ENCODE data around the gene RET.

The RET gene

DNA sequence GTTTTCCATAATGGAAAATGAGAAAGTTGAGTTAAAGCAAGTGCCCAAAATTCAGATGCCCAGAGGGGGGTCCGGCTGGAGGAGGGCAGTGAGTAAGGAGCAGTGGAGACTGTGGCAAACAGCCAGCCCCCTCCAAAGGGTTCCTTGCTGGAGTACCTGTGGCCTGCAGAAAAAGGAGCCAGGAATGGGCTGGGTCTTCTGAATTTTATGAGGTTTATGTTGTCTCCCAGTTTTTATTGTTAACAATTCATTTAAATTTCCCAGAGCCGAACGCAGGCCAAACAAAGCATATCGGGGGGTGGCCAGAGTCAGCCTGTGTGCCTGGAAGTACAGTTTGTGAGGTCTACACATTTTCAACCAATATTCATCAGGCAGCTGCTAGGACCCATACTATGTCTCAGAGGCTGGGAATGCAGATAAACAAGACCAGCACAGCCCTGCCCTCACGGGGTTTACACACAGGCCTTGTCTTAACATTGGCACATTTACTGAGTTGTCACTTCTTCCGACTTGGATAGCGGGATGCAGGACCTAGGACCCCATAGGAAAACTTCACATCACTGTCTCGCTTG is 48.5 kb downstream of the RET start:
- no peak for DNase-seq (ENCODE audit: low read depth)
- no peak overlapping the region for H3K4me3 ChIP-seq (ENCODE audit: low read length)
- TF ChIP-seq, protein P1, sequence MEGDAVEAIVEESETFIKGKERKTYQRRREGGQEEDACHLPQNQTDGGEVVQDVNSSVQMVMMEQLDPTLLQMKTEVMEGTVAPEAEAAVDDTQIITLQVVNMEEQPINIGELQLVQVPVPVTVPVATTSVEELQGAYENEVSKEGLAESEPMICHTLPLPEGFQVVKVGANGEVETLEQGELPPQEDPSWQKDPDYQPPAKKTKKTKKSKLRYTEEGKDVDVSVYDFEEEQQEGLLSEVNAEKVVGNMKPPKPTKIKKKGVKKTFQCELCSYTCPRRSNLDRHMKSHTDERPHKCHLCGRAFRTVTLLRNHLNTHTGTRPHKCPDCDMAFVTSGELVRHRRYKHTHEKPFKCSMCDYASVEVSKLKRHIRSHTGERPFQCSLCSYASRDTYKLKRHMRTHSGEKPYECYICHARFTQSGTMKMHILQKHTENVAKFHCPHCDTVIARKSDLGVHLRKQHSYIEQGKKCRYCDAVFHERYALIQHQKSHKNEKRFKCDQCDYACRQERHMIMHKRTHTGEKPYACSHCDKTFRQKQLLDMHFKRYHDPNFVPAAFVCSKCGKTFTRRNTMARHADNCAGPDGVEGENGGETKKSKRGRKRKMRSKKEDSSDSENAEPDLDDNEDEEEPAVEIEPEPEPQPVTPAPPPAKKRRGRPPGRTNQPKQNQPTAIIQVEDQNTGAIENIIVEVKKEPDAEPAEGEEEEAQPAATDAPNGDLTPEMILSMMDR (conservative IDR thresholded peaks at IDR 0.05; ENCODE audit: low read depth, low read length), result no peak

DNA sequence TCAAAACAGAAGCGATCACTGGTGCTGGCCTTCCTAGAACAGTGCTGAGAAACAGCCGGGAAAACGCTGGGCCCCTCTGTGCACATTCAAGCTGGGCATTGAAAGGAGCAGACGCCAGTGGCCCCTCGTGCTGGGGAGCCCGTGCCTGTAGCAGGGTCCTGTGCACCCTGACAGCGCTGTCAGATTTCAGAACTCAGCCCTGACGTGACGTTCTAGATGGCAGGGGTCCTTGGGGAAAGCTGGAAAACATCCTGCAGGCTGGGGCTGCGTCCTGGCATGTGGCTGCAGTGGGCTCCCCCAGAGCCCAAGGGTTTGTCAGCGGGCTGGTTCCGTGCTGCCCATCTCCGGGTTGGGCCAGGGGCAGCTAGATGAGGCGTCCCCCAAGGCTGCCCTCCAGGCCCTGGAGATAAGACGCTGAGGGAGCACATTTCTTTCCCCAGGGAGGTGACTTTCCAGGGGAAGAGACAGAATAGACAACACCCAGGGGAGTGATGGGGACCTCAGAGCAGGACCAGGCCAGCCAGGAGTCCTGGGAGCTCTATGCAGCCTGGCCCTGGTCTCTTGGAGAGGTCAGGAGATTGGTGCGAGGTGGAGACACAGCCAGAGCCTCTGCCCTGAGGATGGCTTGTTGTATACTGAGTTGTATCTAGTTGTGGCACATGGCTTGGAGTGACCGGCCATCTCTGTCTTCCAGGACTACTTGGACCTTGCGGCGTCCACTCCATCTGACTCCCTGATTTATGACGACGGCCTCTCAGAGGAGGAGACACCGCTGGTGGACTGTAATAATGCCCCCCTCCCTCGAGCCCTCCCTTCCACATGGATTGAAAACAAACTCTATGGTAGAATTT is 49.2 kb downstream of the RET start:
- DNase-seq (ENCODE audit: low read depth), result no peak
- no peak overlapping the region for H3K4me3 ChIP-seq (ENCODE audit: low read length)
- TF ChIP-seq, protein P1 (conservative IDR thresholded peaks at IDR 0.05; ENCODE audit: low read depth, low read length), result no peak

DNA sequence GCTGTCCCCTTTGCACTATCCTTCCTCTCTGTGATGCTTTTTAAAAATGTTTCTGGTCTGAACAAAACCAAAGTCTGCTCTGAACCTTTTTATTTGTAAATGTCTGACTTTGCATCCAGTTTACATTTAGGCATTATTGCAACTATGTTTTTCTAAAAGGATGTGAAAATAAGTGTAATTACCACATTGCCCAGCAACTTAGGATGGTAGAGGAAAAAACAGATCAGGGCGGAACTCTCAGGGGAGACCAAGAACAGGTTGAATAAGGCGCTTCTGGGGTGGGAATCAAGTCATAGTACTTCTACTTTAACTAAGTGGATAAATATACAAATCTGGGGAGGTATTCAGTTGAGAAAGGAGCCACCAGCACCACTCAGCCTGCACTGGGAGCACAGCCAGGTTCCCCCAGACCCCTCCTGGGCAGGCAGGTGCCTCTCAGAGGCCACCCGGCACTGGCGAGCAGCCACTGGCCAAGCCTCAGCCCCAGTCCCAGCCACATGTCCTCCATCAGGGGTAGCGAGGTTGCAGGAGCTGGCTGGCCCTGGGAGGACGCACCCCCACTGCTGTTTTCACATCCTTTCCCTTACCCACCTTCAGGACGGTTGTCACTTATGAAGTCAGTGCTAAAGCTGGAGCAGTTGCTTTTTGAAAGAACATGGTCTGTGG is 50.0 kb downstream of the RET start:
- H3K4me3 ChIP-seq (ENCODE audit: low read length), result no peak overlapping the region
- TF ChIP-seq, protein P1 (conservative IDR thresholded peaks at IDR 0.05; ENCODE audit: low read depth, low read length), result no peak
- DNase-seq (ENCODE audit: low read depth), result no peak

DNA sequence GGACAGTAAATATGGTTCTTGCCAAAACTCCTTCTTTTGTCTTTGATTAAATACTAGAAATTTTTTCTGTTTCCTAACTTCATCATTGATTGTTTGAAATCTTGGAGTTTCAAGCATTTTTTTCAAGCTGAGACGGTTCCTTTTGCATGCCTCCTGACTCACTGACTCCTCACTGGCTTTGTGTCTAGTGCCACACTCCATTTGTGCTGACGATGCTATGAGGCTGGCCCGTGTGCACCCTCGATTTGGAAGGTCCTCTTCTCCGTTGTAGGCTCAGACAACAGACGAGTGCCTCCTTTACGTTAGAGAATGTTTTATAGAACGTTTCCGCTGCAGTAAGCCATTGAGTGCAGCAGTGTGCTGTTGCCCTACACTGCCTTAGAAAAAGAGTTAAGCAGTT is 50.6 kb downstream of the RET start:
- TF ChIP-seq, protein P1 (conservative IDR thresholded peaks at IDR 0.05; ENCODE audit: low read depth, low read length), result no peak
- H3K4me3 ChIP-seq (ENCODE audit: low read length), result no peak overlapping the region
- no peak for DNase-seq (ENCODE audit: low read depth)

DNA sequence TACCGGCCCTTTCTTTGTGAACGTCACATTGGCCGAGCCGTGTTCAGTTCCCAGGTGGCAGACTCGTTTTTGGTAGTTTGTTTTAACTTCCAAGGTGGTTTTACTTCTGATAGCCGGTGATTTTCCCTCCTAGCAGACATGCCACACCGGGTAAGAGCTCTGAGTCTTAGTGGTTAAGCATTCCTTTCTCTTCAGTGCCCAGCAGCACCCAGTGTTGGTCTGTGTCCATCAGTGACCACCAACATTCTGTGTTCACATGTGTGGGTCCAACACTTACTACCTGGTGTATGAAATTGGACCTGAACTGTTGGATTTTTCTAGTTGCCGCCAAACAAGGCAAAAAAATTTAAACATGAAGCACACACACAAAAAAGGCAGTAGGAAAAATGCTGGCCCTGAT is 51.5 kb downstream of the RET start:
- no peak overlapping the region for H3K4me3 ChIP-seq (ENCODE audit: low read length)
- TF ChIP-seq, protein P1 (conservative IDR thresholded peaks at IDR 0.05; ENCODE audit: low read depth, low read length), result no peak
- DNase-seq (ENCODE audit: low read depth), result no peak

DNA sequence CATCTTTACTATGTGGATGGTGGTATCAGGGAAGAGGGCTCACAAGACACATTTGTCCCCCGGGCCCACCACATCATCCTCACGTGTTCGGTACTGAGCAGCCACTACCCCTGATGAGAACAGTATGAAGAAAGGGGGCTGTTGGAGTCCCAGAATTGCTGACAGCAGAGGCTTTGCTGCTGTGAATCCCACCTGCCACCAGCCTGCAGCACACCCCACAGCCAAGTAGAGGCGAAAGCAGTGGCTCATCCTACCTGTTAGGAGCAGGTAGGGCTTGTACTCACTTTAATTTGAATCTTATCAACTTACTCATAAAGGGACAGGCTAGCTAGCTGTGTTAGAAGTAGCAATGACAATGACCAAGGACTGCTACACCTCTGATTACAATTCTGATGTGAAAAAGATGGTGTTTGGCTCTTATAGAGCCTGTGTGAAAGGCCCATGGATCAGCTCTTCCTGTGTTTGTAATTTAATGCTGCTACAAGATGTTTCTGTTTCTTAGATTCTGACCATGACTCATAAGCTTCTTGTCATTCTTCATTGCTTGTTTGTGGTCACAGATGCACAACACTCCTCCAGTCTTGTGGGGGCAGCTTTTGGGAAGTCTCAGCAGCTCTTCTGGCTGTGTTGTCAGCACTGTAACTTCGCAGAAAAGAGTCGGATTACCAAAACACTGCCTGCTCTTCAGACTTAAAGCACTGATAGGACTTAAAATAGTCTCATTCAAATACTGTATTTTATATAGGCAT is 52.3 kb downstream of the RET start:
- DNase-seq (ENCODE audit: low read depth), result peak; percentile 71
- TF ChIP-seq, protein P1 (conservative IDR thresholded peaks at IDR 0.05; ENCODE audit: low read depth, low read length), result peak; percentile 14
- H3K4me3 ChIP-seq (ENCODE audit: low read length), result no peak overlapping the region
